GM19240 (cell line): ENCODE results near the gene ANKRD35.
"Not testable (repeated sequence)": the region's sequence is repeated elsewhere in the genome, so short reads cannot be mapped to it uniquely, and the experiment has no call there.

ENCODE experiments used
- DNase-seq: peaks from one replicate; pipeline ENCODE4 v3.0.0; 2011; ENCODE audit warnings: low spot score; ENCODE audit not compliant: insufficient read length

Gene ANKRD35

DNA sequence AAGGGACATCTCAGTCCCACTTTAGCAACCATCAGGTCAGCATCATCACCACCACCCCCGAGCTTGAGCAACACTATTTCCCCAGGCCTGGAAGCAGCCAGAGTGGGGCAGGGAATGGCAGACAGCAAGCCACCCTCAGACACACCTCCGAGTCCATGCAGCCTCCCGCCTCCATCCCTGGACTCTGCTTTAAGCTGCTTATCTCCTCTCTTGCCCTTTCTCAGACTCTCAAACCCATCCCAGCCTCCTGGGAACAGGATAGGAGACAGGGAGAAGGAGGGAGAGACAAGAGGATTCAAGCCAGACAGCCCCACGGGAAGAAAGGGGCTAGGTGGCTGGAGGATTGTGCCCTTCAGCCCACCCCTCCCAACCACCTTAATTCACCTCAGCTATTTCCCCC, 28.5 kb downstream of the ANKRD35 start:
- no peak for DNase-seq

- DNase-seq = no peak
These were observed 30.2 kb downstream of the ANKRD35 start for GRCh38 chr1:145855426-145855948.

GRCh38 chr1:145849356-145850160, 36.1 kb downstream of the ANKRD35 start:
- no peak for DNase-seq

DNA sequence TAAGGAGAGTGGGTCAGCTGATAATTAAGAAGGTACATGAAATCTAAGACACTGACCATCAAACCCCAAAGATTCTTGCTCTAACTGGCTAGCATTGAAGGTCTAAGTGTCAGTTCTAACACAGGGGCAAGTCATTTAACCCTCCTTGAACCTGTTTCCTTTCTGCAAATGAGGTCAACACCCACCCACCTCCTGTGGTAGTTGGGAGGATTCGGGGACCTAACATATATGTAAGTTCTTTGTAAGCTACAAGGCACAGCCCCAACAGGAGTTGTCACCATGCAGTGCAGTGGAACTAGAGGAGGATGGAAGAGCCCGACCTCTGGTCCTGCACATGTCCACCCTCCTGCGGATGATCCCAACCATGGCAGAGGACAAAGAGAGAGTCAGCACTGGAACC, 37.8 kb downstream of the ANKRD35 start:
- DNase-seq = no peak

DNA sequence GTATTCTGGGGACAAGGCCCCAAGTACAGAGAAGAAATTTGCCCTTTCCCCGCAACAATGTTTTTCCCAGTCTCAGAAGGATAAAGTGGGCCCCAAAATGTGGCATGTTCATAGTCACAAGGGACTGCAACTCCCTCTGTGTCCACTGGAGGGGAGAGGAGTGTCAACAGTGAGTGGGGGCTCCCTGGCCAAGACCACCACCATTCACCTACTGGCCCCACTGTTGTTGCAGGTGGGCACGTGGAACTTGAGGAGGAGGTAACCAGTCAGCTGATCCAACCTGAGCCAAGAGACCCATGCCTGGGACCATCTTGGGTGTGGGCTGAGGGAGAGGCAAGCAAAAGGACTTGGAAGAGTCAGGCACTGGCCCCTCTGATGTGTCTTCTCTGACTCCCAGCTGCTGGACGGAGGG, 39.5 kb downstream of the ANKRD35 start:
- peak; percentile 44 for DNase-seq

- peak; percentile 74 for DNase-seq
These were observed 40.0 kb downstream of the ANKRD35 start, which contains the start of gene NUDT17 for GRCh38 chr1:145845514-145846161. Gene NUDT17, plus strand, starts transcription at chr1:145845630. Its CDS starts 11 bp downstream, at chr1:145845641.

DNA sequence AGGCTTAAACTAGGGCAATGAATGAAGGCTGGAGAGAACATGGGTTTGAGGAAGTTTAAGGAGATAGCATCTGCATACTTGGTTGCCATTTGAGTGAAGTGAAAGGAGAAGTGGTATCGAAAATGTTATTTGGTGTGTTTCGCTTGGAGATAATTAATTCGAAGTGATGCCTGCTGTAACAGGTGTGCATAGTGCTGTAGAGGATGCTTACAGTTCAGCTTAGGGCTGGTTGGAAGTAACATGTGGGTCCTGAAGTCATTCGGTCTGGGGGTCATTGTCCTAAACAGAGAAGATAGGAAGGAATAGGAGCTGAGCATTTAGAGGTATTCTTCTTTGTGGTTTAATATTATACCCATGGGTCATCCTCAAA, 40.5 kb downstream of the ANKRD35 start:
- DNase-seq = peak; percentile 27

DNA sequence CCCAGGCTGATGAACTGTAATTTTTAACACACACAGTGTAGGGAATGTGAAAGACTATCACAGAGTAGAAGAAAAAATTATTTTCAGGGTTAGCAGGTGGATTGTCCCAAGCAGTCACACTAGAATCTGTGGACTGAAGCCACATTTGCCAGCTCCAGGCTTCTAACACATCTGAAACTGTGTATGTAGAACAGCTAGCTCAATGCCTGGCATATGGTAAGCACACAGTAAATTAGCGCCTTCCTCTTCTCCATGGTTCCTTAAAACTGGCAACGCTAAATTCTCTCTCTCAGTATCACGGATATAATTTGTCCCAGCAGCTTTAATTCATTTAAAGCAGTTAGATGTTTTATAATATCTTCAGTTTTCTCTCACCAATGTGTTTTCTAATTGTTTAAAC, 42.6 kb downstream of the ANKRD35 start:
- no peak for DNase-seq

DNA sequence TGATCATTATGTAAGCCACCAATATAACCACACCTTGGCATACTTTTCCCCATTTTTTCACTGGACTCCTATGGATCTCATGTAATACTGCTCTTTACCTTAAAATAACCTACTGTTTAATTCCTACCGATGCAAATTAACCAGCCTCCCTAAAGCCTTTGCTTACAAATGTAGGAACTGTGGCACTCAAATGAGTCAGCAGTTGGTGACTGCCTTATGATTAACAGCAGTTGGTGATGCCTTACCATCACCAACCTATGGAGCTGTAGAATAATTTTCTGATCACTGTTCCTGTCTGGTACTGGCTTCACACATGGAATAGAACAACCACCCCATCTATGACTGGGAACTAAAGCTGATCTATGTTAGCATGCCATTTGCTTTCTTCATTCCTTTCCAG, 48.0 kb downstream of the ANKRD35 start:
- DNase-seq = no peak

DNA sequence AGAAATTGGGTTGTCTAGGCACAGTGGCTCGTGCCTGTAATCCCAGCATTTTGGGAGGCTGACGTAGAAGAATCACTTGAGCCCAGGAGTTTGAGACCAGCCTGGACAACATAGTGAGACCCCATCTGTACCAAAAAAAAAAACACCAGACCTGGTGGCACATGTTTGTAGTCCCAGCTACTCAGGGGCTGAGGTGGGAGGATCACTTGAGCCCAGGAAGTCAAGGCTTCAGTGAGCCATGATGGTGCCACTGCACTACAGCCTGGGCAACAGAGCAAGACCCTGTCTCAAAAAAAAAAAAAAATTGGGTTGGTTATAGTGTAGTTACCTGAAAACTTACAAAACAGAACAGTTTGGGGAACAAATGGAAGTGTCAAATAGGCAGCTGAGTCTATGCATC, 54.9 kb downstream of the ANKRD35 start:
- DNase-seq = not testable (repeated sequence)

DNA sequence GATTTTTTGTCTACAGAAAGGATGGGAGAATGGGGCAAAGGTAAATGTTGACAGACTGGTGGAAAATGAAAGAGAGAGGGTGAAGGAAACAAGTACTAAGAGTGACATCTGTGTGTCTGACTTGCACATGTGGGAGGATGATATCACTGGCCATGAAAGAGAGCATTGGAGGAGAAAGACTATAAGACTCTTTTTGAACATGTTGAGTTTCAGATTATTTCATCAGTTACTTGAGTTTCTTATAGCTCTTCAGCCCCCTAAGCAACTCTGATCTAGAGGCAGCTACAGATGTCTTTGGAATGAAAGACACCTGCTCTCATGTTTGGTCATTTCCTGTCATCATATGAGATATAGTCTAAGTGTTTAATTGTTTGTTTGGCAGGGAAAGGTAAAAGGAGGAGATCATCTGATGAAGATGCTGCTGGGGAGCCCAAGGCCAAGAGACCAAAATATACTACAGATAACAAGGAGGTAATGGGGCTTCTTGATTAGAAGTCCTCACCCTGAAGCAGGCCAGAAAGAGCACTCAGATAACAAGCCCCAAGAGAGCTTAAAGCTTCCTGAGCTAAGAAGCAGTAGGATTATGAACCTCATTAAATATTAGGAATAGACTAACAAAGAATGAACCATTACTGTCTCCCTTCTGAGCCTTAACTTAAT, 57.2 kb downstream of the ANKRD35 start:
- no peak for DNase-seq

- DNase-seq = no peak
These were observed 57.7 kb downstream of the ANKRD35 start for GRCh38 chr1:145827966-145828365.

DNA sequence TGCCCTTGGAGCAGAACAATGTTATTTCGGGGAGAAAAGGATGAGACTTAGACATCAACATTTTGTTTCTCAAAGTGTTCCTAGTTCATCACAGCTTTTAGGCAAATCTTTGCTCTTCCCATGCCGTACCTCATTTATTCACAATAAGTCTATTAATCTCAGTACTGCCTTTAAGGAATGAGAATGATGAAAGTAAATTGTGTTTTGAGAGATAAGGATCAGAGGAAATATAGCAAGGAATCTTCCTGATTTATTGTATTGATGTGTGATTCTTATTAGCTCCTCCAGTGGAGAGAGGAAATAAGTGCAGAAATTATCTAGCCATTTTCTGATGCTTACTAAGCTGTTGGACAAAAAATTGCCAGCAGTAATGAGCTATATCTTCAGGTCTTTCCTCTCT, 59.6 kb downstream of the ANKRD35 start:
- no peak for DNase-seq

DNA sequence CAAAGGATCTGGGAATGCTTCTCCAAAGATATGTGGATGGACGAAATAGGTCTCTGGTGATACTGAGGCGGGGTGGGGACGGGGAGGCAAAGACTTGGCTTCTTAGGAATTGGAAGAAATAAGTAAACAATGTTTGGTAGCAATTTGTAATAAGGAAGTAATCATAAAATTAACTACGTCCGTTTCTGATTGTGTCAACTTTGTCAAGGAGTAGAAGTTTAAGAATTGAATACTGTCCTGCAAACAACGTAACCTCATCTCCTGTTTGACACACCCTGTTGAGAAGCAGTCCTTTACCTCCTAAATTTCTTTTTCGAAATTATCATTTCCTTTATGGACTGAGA, 61.2 kb downstream of the ANKRD35 start:
- DNase-seq = no peak

- DNase-seq = peak; percentile 70
These were observed 61.8 kb downstream of the ANKRD35 start, which contains the start of the genes POLR3C and RNF115 for GRCh38 chr1:145823565-145824498. Gene POLR3C, plus strand, starts transcription at chr1:145824200. Its CDS starts 1,577 bp downstream, at chr1:145825777. Gene RNF115, minus strand, starts transcription at chr1:145824095. Its CDS starts 222 bp downstream, at chr1:145823873.

DNA sequence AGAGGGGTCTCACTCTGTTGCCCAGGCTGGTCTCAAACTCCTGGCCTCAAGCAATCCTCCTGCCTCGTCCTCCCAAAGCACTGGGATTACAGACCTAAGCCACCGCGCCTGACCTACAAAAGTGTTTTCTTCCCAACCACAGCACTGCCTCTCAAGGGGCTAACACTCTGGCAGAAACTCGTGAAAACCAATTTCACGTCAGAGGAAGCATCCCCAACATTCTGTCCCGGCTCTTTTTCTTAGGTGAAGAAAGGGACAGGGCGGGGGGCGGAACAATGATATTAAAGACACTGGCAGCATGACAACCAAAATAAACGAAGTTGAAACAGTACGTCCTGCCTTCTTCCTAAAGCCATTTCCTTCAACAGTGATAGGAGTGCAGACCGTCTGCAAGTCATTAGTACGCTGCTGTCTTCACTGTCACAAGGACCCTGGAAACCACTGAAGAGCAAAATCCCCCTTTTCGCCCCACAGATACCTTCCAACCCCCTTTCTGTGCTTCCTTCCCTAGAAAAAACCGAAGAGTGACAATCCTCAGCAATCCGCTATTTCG, 62.8 kb downstream of the ANKRD35 start:
- not testable (repeated sequence) for DNase-seq

GRCh38 chr1:145818095-145818494, 67.6 kb downstream of the ANKRD35 start:
- DNase-seq = not testable (repeated sequence)
